IMR-90 (cell line): ENCODE data around the gene CTNND2. TPM values are rescaled to one million over a fixed set of nuclear protein-coding genes. Genes with fewer than 3 reads are reported as not detected.
A peak's percentile ranks its signal among the peaks of the same experiment; 100 is the strongest.

ENCODE experiments used
- ATAC-seq: fragments of 200-7000 bp; cut with Tn5 transposase; 2 replicates; pipeline ENCODE4 v1.9.1; 2020; ENCODE audit warnings: low read depth, mild to moderate bottlenecking, moderate library complexity
- BruUV-seq: library from RNA; stranded (reverse); fragments of 400-500 nt; replicated peaks from 2 replicates; lab custom pipeline; 2021; lab: Mats Ljungman, UMichigan
- CTCF ChIA-PET: fragments of 300-600 bp; formaldehyde crosslinking; extraction: SDS; loops from one replicate; lab custom pipeline; 2021; ENCODE audit warnings: antibody characterized with exemption; lab: Yijun Ruan, JAX
- POLR2A ChIA-PET: fragments of 300-600 bp; sonication (Branson Sonifier 250); formaldehyde crosslinking; loops from one replicate; lab custom pipeline; 2022; ENCODE audit warnings: antibody characterized with exemption; ENCODE audit not compliant: unreplicated experiment; lab: Charles Lee
- DNase-seq: peaks from one replicate; pipeline ENCODE4 v3.0.0; 2013
- H2AFZ ChIP-seq: replicated peaks from 2 replicates; pipeline ENCODE3; 2013; ENCODE audit warnings: low read length, mild to moderate bottlenecking; ENCODE audit not compliant: poor library complexity
- H2AK5ac ChIP-seq: 2 replicates; pipeline ENCODE4 v1.6.1; 2013; ENCODE audit warnings: low read depth, low read length, inconsistent platforms
- H2AK9ac ChIP-seq: replicated peaks from 2 replicates; pipeline ENCODE3; 2013; ENCODE audit warnings: mild to moderate bottlenecking, low read depth, low read length, moderate library complexity; ENCODE audit not compliant: poor library complexity
- H2BK120ac ChIP-seq: 2 replicates; pipeline ENCODE4 v1.6.1; 2013; ENCODE audit warnings: low read depth, low read length, inconsistent platforms
- H2BK15ac ChIP-seq: 3 replicates; pipeline ENCODE4 v1.6.1; 2013; ENCODE audit warnings: low read depth, low read length, inconsistent platforms
- H2BK20ac ChIP-seq: 2 replicates; pipeline ENCODE4 v1.6.1; 2013; ENCODE audit warnings: low read depth, mild to moderate bottlenecking, inconsistent platforms, low read length, moderate library complexity
- H2BK5ac ChIP-seq: 2 replicates; pipeline ENCODE4 v1.6.1; 2013; ENCODE audit warnings: mild to moderate bottlenecking, low read depth, low read length, inconsistent platforms; ENCODE audit not compliant: poor library complexity, severe bottlenecking
- H3K14ac ChIP-seq: replicated peaks from 2 replicates; pipeline ENCODE4 v1.6.1; 2013; ENCODE audit warnings: low read depth, low read length, inconsistent platforms
- H3K18ac ChIP-seq: 2 replicates; pipeline ENCODE4 v1.6.1; 2013; ENCODE audit warnings: low read depth, low read length, control low read depth
- H3K23ac ChIP-seq: 2 replicates; pipeline ENCODE4 v1.6.1; 2013; ENCODE audit warnings: low read depth, low read length, inconsistent platforms
- H3K27ac ChIP-seq: 2 replicates; pipeline ENCODE4 v1.5.1; 2013; ENCODE audit warnings: mild to moderate bottlenecking, control low read depth, low read length; ENCODE audit not compliant: insufficient read depth
- H3K27me3 ChIP-seq: 2 replicates; pipeline ENCODE4 v1.6.1; 2013; ENCODE audit warnings: low read length; ENCODE audit not compliant: control insufficient read depth, insufficient read depth
- H3K36me3 ChIP-seq: 2 replicates; pipeline ENCODE4 v1.6.1; 2013; ENCODE audit warnings: low read length, mixed read lengths; ENCODE audit not compliant: control insufficient read depth, insufficient read depth
- H3K4ac ChIP-seq: 2 replicates; pipeline ENCODE4 v1.6.1; 2013; ENCODE audit warnings: low read depth, low read length, inconsistent platforms
- H3K4me1 ChIP-seq: 2 replicates; pipeline ENCODE4 v1.6.1; 2013; ENCODE audit warnings: low read length, mixed read lengths; ENCODE audit not compliant: control insufficient read depth, insufficient read depth
- H3K4me2 ChIP-seq: 2 replicates; pipeline ENCODE4 v1.6.1; 2013; ENCODE audit warnings: low read depth, mild to moderate bottlenecking, control low read depth, low read length, moderate library complexity
- H3K4me3 ChIP-seq: 2 replicates; pipeline ENCODE4 v1.5.1; 2013; ENCODE audit warnings: low read depth, mild to moderate bottlenecking, control low read depth, low read length, moderate library complexity; ENCODE audit not compliant: insufficient read depth
- H3K56ac ChIP-seq: 2 replicates; pipeline ENCODE4 v1.6.1; 2013; ENCODE audit warnings: low read length, inconsistent platforms; ENCODE audit not compliant: insufficient read depth; ENCODE audit errors: extremely low read depth
- H3K79me1 ChIP-seq, 2 experiments: 2 replicates each; pipeline ENCODE4 v1.6.1; 2013; ENCODE audit warnings: low read length in 2 of 2, inconsistent platforms in 1 of 2, low read depth in 1 of 2
- H3K9ac ChIP-seq: 2 replicates; pipeline ENCODE4 v1.6.1; 2013; ENCODE audit warnings: low read depth, low read length, control low read depth
- H3K9me1 ChIP-seq: 2 replicates; pipeline ENCODE4 v1.6.1; 2013; ENCODE audit warnings: low read length, inconsistent platforms; ENCODE audit not compliant: insufficient read depth
- H3K9me3 ChIP-seq: 2 replicates; pipeline ENCODE4 v1.6.1; 2013; ENCODE audit warnings: low read length; ENCODE audit not compliant: control insufficient read depth, insufficient read depth
- H4K20me1 ChIP-seq: 2 replicates; pipeline ENCODE4 v1.6.1; 2013; ENCODE audit warnings: low read length, inconsistent platforms; ENCODE audit not compliant: insufficient read depth
- H4K5ac ChIP-seq: 2 replicates; pipeline ENCODE4 v1.6.1; 2013; ENCODE audit warnings: mild to moderate bottlenecking, low read depth, low read length, control low read depth
- H4K8ac ChIP-seq, 2 experiments: 2 replicates each; pipeline ENCODE4 v1.6.1; 2013; ENCODE audit warnings: low read depth in 2 of 2, low read length in 2 of 2, control low read depth in 1 of 2, inconsistent platforms in 1 of 2
- H4K91ac ChIP-seq: 2 replicates; pipeline ENCODE4 v1.6.1; 2013; ENCODE audit warnings: low read depth, low read length, inconsistent platforms; ENCODE audit not compliant: insufficient read depth
- BHLHE40 ChIP-seq: fragments of 150-350 bp; IDR thresholded peaks from 2 replicates; pipeline ENCODE4 v1.6.1; 2016; ENCODE audit warnings: mild to moderate bottlenecking, low read depth, low read length
- CEBPB ChIP-seq: IDR thresholded peaks from 2 replicates; pipeline ENCODE4 v1.6.1; 2012; ENCODE audit warnings: low read depth, low read length, improper control_type of control experiment
- CHD1 ChIP-seq: IDR thresholded peaks from 2 replicates; pipeline ENCODE4 v1.6.1; 2012; ENCODE audit warnings: low read depth, low read length, improper control_type of control experiment
- ELK1 ChIP-seq: fragments of 150-350 bp; IDR thresholded peaks from 2 replicates; pipeline ENCODE4 v1.6.1; 2016; ENCODE audit warnings: low read depth, mild to moderate bottlenecking, low read length, moderate library complexity, borderline replicate concordance
- FOS ChIP-seq: fragments of 150-350 bp; IDR thresholded peaks from 2 replicates; pipeline ENCODE4 v1.6.1; 2016; ENCODE audit warnings: low read depth, low read length
- MAFK ChIP-seq: IDR thresholded peaks from 2 replicates; pipeline ENCODE4 v1.6.1; 2012; ENCODE audit warnings: low read depth, low read length, improper control_type of control experiment
- MXI1 ChIP-seq: IDR thresholded peaks from 2 replicates; pipeline ENCODE4 v1.6.1; 2012; ENCODE audit warnings: low read depth, mild to moderate bottlenecking, low read length, moderate library complexity, borderline replicate concordance
- NFE2L2 ChIP-seq: fragments of 150-350 bp; IDR thresholded peaks from 2 replicates; pipeline ENCODE4 v1.6.1; 2016; ENCODE audit warnings: low read depth, mild to moderate bottlenecking, low read length
- POLR2A ChIP-seq: IDR thresholded peaks from 2 replicates; pipeline ENCODE4 v1.6.1; 2012; ENCODE audit warnings: mild to moderate bottlenecking, low read depth, low read length
- RAD21 ChIP-seq: IDR thresholded peaks from 2 replicates; pipeline ENCODE4 v1.6.1; 2012; ENCODE audit warnings: low read length, improper control_type of control experiment
- RCOR1 ChIP-seq: IDR thresholded peaks from 2 replicates; pipeline ENCODE4 v1.6.1; 2012; ENCODE audit warnings: mild to moderate bottlenecking, low read length, improper control_type of control experiment; ENCODE audit not compliant: insufficient replicate concordance
- SMC3 ChIP-seq: fragments of 150-350 bp; IDR thresholded peaks from 2 replicates; pipeline ENCODE4 v1.6.1; 2016; ENCODE audit warnings: low read depth, mild to moderate bottlenecking, antibody characterized with exemption, low read length, moderate library complexity
- USF2 ChIP-seq: fragments of 150-350 bp; IDR thresholded peaks from 2 replicates; pipeline ENCODE4 v1.6.1; 2017; ENCODE audit warnings: mild to moderate bottlenecking, antibody characterized with exemption, low read length, low read depth
- WGBS, 2 experiments: methylation state at CpG; one replicate each; pipeline versions ENCODE4 v1.1.5 to v1.1.7; 2013; ENCODE audit warnings: missing lambda C conversion rate in 2 of 2; ENCODE audit not compliant: insufficient read length in 1 of 2; ENCODE audit errors: extremely low coverage in 2 of 2; 5-methylcytosine and 5-hydroxymethylcytosine counted together
- dilution Hi-C: fragments of 300-500 bp; cut with HindIII; formaldehyde crosslinking; loops from one replicate; pipeline ENCODE4 v1.14.3; 2018; ENCODE audit warnings: low sequenced_read_pairs; ENCODE audit not compliant: unreplicated experiment
- in situ Hi-C: fragments of 300-500 bp; cut with MboI; formaldehyde crosslinking; loops from 3 replicates; pipeline ENCODE4 v1.14.3; 2019; ENCODE audit warnings: low sequenced_read_pairs, inconsistent platforms, mixed read lengths
- intact Hi-C: fragments of 100-400 bp; cut with micrococcal nuclease; formaldehyde crosslinking; loops from 2 replicates; pipeline ENCODE4 v1.10.0; 2022
- polyA plus RNA-seq, 3 experiments: library from polyadenylated mRNA; depleted of rRNA; stranded (reverse); fragments of >200 nt; gene quantifications; 2 replicates each; pipeline ENCODE4 v1.2.3, GENCODE V29; 2012; ENCODE audit warnings: low replicate concordance in 1 of 3
- total RNA-seq: library from RNA; depleted of rRNA; stranded (reverse); fragments of >200 nt; gene quantifications from 2 replicates; pipeline ENCODE4 v1.2.3, GENCODE V29; 2012

The CTNND2 gene
- total and polyA plus RNA-seq, 2 of the 4 experiments (the other 2 are of a cell fraction): not detected

GRCh38 chr5:11181940-11182339, 722.3 kb downstream of the CTNND2 start:
- no peaks in the 10 kb centered on the region for H3K9me3 ChIP-seq
- no peak overlapping the region for H3K23ac ChIP-seq
- H2BK20ac ChIP-seq: no peak overlapping the region
- H3K27me3 ChIP-seq: no peaks in the 10 kb centered on the region
- H3K4me2 ChIP-seq: no peak overlapping the region
- no peaks in the 10 kb centered on the region for H3K4me1 ChIP-seq
- dilution Hi-C loops (no loop called here), in situ Hi-C loops (loop anchor here (10.0 kb wide), 2 partner anchors 487 to 727 kb away; no protein-coding TSS in a partner anchor), intact Hi-C loops (loop anchor here (1.0 to 2.0 kb wide), 4 partner anchors 319 to 730 kb away; no protein-coding TSS in a partner anchor)
- H3K14ac ChIP-seq: no peak overlapping the region
- H2BK5ac ChIP-seq: peak overlapping the region; percentile 85
- H4K91ac ChIP-seq: no peak overlapping the region
- DNase-seq (no peak), ATAC-seq (no peak)
- TF ChIP-seq CHD1 (no peak), RAD21 (no peak), USF2 (no peak), RCOR1 (no peak), SMC3 (no peak), BHLHE40 (no peak), MAFK (no peak), FOS (no peak), POLR2A (no peak), MXI1 (no peak), ELK1 (no peak), NFE2L2 (no peak), CEBPB (no peak)
- no TSS peak for BruUV-seq
- H3K4ac ChIP-seq: no peak overlapping the region
- H3K4me3 ChIP-seq: no peak overlapping the region
- no peaks in the 10 kb centered on the region for H3K9me1 ChIP-seq
- CTCF ChIA-PET: interaction anchor here (0.7 kb wide), 1 partner anchor 525 kb away, joined by 3 read pairs; no protein-coding TSS in a partner anchor
- no peak overlapping the region for H2BK120ac ChIP-seq
- no peak overlapping the region for H3K18ac ChIP-seq
- H2AFZ ChIP-seq: no peak overlapping the region
- H4K5ac ChIP-seq: no peak overlapping the region
- no peak overlapping the region for H2AK9ac ChIP-seq
- H4K20me1 ChIP-seq: no peaks in the 10 kb centered on the region
- no peaks in the 10 kb centered on the region for H3K36me3 ChIP-seq
- POLR2A ChIA-PET: no interaction called here
- H3K9ac ChIP-seq: no peak overlapping the region
- no peaks in the 10 kb centered on the region for H3K79me1 ChIP-seq
- no peak overlapping the region for H3K27ac ChIP-seq
- H3K56ac ChIP-seq: no peak overlapping the region
- H4K8ac ChIP-seq: no peak overlapping the region
- no peak overlapping the region for H2AK5ac ChIP-seq
- no peak overlapping the region for H2BK15ac ChIP-seq
- WGBS, 2 experiments: 70% methylated on average over 2 of the region's 5 CpGs; no CpG with 5 or more reads in 1 of the 2 experiments
